ENCODE measurements around the gene BAG3.

- TF ChIP-seq POLR2A (IDR thresholded peaks at IDR 0.05; ENCODE audit: low read depth, low read length), result no peak
- TF ChIP-seq, protein P1, sequence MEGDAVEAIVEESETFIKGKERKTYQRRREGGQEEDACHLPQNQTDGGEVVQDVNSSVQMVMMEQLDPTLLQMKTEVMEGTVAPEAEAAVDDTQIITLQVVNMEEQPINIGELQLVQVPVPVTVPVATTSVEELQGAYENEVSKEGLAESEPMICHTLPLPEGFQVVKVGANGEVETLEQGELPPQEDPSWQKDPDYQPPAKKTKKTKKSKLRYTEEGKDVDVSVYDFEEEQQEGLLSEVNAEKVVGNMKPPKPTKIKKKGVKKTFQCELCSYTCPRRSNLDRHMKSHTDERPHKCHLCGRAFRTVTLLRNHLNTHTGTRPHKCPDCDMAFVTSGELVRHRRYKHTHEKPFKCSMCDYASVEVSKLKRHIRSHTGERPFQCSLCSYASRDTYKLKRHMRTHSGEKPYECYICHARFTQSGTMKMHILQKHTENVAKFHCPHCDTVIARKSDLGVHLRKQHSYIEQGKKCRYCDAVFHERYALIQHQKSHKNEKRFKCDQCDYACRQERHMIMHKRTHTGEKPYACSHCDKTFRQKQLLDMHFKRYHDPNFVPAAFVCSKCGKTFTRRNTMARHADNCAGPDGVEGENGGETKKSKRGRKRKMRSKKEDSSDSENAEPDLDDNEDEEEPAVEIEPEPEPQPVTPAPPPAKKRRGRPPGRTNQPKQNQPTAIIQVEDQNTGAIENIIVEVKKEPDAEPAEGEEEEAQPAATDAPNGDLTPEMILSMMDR (conservative IDR thresholded peaks at IDR 0.05; ENCODE audit: low read depth, low read length), result no peak
- TF ChIP-seq FOS (IDR thresholded peaks at IDR 0.05; ENCODE audit: low read depth, low read length), result no peak
- TF ChIP-seq, protein P2, sequence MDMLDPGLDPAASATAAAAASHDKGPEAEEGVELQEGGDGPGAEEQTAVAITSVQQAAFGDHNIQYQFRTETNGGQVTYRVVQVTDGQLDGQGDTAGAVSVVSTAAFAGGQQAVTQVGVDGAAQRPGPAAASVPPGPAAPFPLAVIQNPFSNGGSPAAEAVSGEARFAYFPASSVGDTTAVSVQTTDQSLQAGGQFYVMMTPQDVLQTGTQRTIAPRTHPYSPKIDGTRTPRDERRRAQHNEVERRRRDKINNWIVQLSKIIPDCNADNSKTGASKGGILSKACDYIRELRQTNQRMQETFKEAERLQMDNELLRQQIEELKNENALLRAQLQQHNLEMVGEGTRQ (IDR thresholded peaks at IDR 0.05; ENCODE audit: low read depth, low read length), result no peak
- no peak for TF ChIP-seq MAFK (IDR thresholded peaks at IDR 0.05; ENCODE audit: low read depth, low read length)
- no peak for TF ChIP-seq MXI1 (IDR thresholded peaks at IDR 0.05; ENCODE audit: borderline replicate concordance, low read depth, low read length)
- no peak for TF ChIP-seq MAZ (IDR thresholded peaks at IDR 0.05; ENCODE audit: borderline replicate concordance, low read depth, low read length)
- TF ChIP-seq CEBPB (IDR thresholded peaks at IDR 0.05; ENCODE audit: low read depth, low read length), result no peak
- TF ChIP-seq SMC3 (IDR thresholded peaks at IDR 0.05; ENCODE audit: low read depth, low read length), result no peak
- no peak for TF ChIP-seq NFE2L2 (IDR thresholded peaks at IDR 0.05; ENCODE audit: low read depth, low read length)
- no peak for TF ChIP-seq RAD21 (IDR thresholded peaks at IDR 0.05; ENCODE audit: low read length)
- TF ChIP-seq RCOR1 (IDR thresholded peaks at IDR 0.05; ENCODE audit: insufficient replicate concordance, low read length), result no peak
- no peak for TF ChIP-seq ELK1 (IDR thresholded peaks at IDR 0.05; ENCODE audit: borderline replicate concordance, low read depth, low read length)
These were observed 41.7 kb upstream of the BAG3 start for GRCh38 chr10:119609516-119609915.
